Measurements from ENCODE around the gene HMCN1. TPM values are rescaled to one million over a fixed set of nuclear protein-coding genes. Genes with fewer than 3 reads are reported as not detected.

The HMCN1 gene
- total and polyA plus RNA-seq, 4 donors, result 10.6 to 20.0 (median 16.8) TPM

DNA sequence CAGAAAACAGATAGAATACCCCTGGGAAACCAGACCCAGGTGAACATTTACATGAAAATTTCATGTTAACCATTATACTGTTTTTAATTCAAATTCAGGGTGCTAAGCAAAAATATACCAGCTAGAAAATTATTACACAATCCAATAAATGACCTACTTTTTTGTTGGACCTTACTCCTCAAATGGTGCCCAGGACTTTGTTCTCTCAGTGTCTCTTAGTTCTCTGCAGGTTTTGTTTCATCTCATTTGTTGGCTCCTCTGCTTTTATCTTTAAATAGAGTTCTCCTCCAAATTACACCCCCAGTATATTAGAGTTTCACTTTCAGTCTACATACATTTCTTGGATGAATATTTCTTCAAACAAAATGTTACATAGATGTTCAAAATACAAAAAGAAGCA is 326.0 kb downstream of the HMCN1 start:
- H3K36me3 ChIP-seq (ENCODE audit: control insufficient read depth, insufficient read depth, low read length), result no peaks in the 10 kb centered on the region
- H3K27me3 ChIP-seq (ENCODE audit: control insufficient read depth, insufficient read depth, low read length), result no peaks in the 10 kb centered on the region
- no peak for DNase-seq (ENCODE audit: low read depth in 4 of 6, low spot score in 6 of 6)
- no peak overlapping the region for H3K27ac ChIP-seq (ENCODE audit: low read depth, low read length)
- H3K4me1 ChIP-seq (ENCODE audit: control insufficient read depth, insufficient read depth, low read length), result no peaks in the 10 kb centered on the region
- no peak overlapping the region for H3K4me3 ChIP-seq (ENCODE audit: low read depth, low read length)
- no peaks in the 10 kb centered on the region for H3K9me3 ChIP-seq (ENCODE audit: control insufficient read depth, insufficient read depth, low read length)

- no CpG with 5 or more reads among the region's 1 CpG for WGBS (ENCODE audit: insufficient coverage)
- Histone ChIP-seq H3K36me3 (ENCODE audit: control insufficient read depth, insufficient read depth, low read length) (no peaks in the 10 kb centered on the region), H3K27me3 (ENCODE audit: control insufficient read depth, insufficient read depth, low read length) (no peaks in the 10 kb centered on the region), H3K4me1 (ENCODE audit: control insufficient read depth, insufficient read depth, low read length) (no peaks in the 10 kb centered on the region), H3K4me3 (ENCODE audit: low read depth, low read length) (no peak overlapping the region), H3K27ac (ENCODE audit: low read depth, low read length) (no peak overlapping the region), H3K9me3 (ENCODE audit: control insufficient read depth, insufficient read depth, low read length) (no peaks in the 10 kb centered on the region)
- DNase-seq (ENCODE audit: low read depth in 4 of 6, low spot score in 6 of 6), result no peak
These were observed 329.0 kb downstream of the HMCN1 start for GRCh38 chr1:186063091-186063657.

DNA sequence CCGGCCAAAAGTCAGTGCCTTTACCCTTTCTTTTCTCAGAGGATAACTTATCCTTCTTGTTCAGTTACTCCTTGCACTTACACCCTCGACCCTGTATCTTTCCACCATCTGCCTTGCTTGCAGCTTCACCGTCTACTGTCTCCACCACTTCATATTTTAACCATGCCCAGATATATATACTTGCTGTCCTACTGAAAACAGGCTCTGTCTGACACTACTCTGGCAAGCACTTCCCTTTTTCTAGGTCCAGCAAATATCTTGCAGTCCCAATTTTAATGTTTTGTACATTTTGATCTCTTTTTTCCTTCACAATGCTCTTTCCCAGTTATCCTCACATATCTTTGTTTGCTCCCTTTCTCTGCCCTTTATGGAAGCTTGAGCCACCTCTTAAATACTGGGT is 332.2 kb downstream of the HMCN1 start:
- H3K4me3 ChIP-seq (ENCODE audit: low read depth, low read length), result no peak overlapping the region
- H3K9me3 ChIP-seq (ENCODE audit: control insufficient read depth, insufficient read depth, low read length), result no peaks in the 10 kb centered on the region
- H3K4me1 ChIP-seq (ENCODE audit: control insufficient read depth, insufficient read depth, low read length), result no peaks in the 10 kb centered on the region
- H3K27me3 ChIP-seq (ENCODE audit: control insufficient read depth, insufficient read depth, low read length), result no peaks in the 10 kb centered on the region
- H3K27ac ChIP-seq (ENCODE audit: low read depth, low read length), result no peak overlapping the region
- H3K36me3 ChIP-seq (ENCODE audit: control insufficient read depth, insufficient read depth, low read length), result no peaks in the 10 kb centered on the region
- no peak for DNase-seq (ENCODE audit: low read depth in 4 of 6, low spot score in 6 of 6)
- WGBS (ENCODE audit: insufficient coverage), result 85% methylated on average over 3 of the region's 3 CpGs

- 100% methylated on average over 1 of the region's 1 CpG for WGBS (ENCODE audit: insufficient coverage)
- no peaks in the 10 kb centered on the region for H3K27me3 ChIP-seq (ENCODE audit: control insufficient read depth, insufficient read depth, low read length)
These were observed 339.5 kb downstream of the HMCN1 start for GRCh38 chr1:186073697-186074096.

GRCh38 chr1:186076006-186076405 is 341.8 kb downstream of the HMCN1 start:
- peaks cover 3% of the 10 kb centered on the region for H3K36me3 ChIP-seq (ENCODE audit: control insufficient read depth, insufficient read depth, low read length)
- no peaks in the 10 kb centered on the region for H3K4me1 ChIP-seq (ENCODE audit: control insufficient read depth, insufficient read depth, low read length)
- peak in 2 of 6 donors; percentile 11 to 38 for DNase-seq (ENCODE audit: low read depth in 4 of 6, low spot score in 6 of 6)
- H3K27ac ChIP-seq (ENCODE audit: low read depth, low read length), result no peak overlapping the region
- H3K4me3 ChIP-seq (ENCODE audit: low read depth, low read length), result no peak overlapping the region
- no peaks in the 10 kb centered on the region for H3K9me3 ChIP-seq (ENCODE audit: control insufficient read depth, insufficient read depth, low read length)
- WGBS (ENCODE audit: insufficient coverage), result no CpG with 5 or more reads among the region's 4 CpGs
- H3K27me3 ChIP-seq (ENCODE audit: control insufficient read depth, insufficient read depth, low read length), result no peaks in the 10 kb centered on the region

More at GRCh38 chr1:186073697-186074096, 339.5 kb downstream of the HMCN1 start:
- H3K4me3 ChIP-seq (ENCODE audit: low read depth, low read length), result no peak overlapping the region
- no peaks in the 10 kb centered on the region for H3K4me1 ChIP-seq (ENCODE audit: control insufficient read depth, insufficient read depth, low read length)
- no peaks in the 10 kb centered on the region for H3K36me3 ChIP-seq (ENCODE audit: control insufficient read depth, insufficient read depth, low read length)
- DNase-seq (ENCODE audit: low read depth in 4 of 6, low spot score in 6 of 6), result no peak
- no peak overlapping the region for H3K27ac ChIP-seq (ENCODE audit: low read depth, low read length)
- H3K9me3 ChIP-seq (ENCODE audit: control insufficient read depth, insufficient read depth, low read length), result no peaks in the 10 kb centered on the region

DNA sequence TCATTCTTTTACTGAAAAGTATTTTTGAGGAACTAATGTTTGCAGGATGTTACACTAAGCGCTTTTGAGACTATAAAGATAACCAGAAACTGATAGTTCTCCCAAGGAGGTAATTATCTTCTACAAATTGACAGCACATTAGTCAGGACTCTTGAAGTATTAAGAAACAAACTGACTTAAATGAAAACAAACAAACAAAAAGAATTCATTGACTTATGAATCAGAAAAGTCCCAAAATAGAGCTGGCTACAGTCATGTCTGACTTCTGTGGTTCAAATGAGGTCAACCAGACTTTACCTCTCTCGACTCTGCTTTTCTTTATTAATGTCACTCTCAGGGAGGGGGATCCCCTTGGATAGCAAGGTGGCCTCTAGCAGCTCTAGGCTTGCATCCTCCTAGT is 344.1 kb downstream of the HMCN1 start:
- no peak for DNase-seq (ENCODE audit: low read depth in 4 of 6, low spot score in 6 of 6)
- no CpG with 5 or more reads among the region's 2 CpGs for WGBS (ENCODE audit: insufficient coverage)
- Histone ChIP-seq H3K27me3 (ENCODE audit: control insufficient read depth, insufficient read depth, low read length) (no peaks in the 10 kb centered on the region), H3K4me3 (ENCODE audit: low read depth, low read length) (no peak overlapping the region), H3K9me3 (ENCODE audit: control insufficient read depth, insufficient read depth, low read length) (no peaks in the 10 kb centered on the region), H3K36me3 (ENCODE audit: control insufficient read depth, insufficient read depth, low read length) (peaks cover 3% of the 10 kb centered on the region), H3K4me1 (ENCODE audit: control insufficient read depth, insufficient read depth, low read length) (no peaks in the 10 kb centered on the region), H3K27ac (ENCODE audit: low read depth, low read length) (no peak overlapping the region)

- H3K4me3 ChIP-seq (ENCODE audit: low read depth, low read length), result no peak overlapping the region
- H3K27ac ChIP-seq (ENCODE audit: low read depth, low read length), result no peak overlapping the region
- no peaks in the 10 kb centered on the region for H3K9me3 ChIP-seq (ENCODE audit: control insufficient read depth, insufficient read depth, low read length)
- no peaks in the 10 kb centered on the region for H3K4me1 ChIP-seq (ENCODE audit: control insufficient read depth, insufficient read depth, low read length)
- 79% methylated on average over 6 of the region's 7 CpGs for WGBS (ENCODE audit: insufficient coverage)
- no peak for DNase-seq (ENCODE audit: low read depth in 4 of 6, low spot score in 6 of 6)
- no peaks in the 10 kb centered on the region for H3K27me3 ChIP-seq (ENCODE audit: control insufficient read depth, insufficient read depth, low read length)
- H3K36me3 ChIP-seq (ENCODE audit: control insufficient read depth, insufficient read depth, low read length), result peaks cover 3% of the 10 kb centered on the region
These were observed 345.0 kb downstream of the HMCN1 start for GRCh38 chr1:186079084-186079684.

DNA sequence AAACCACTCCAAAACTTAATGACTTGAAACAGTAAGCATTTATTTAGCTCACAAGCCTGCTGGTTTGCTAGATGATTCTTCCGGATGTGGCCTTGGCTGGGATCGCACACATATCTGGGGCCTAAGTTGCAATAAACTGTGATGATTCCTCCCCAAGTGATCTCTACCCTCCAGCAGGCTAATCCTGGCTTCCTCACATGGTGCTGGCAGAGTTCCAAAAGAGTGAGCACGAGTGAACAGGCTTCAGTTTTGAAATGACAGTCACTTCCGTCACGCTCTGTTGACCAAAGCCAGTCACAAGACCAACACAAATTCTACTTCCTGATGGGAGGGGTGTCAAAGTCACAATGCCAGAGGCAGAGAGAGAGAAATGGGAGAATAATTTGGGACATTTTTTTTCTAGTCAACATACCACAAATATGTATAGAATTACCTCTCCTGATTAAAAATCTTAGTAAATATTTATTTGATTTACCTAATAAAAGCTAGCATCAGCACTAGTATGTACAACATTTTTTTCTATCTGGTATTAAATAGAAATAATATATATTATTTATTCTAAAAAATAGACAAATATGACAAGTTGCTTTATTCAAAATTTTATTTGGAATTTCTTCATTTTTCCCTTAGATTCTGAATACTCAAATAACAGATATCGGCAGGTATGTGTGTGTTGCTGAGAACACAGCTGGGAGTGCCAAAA is 348.2 kb downstream of the HMCN1 start:
- peaks cover 3% of the 10 kb centered on the region for H3K36me3 ChIP-seq (ENCODE audit: control insufficient read depth, insufficient read depth, low read length)
- DNase-seq (ENCODE audit: low read depth in 4 of 6, low spot score in 6 of 6), result peak in 4 of 6 donors; percentile 28 to 88 (median 54)
- WGBS (ENCODE audit: insufficient coverage), result 55% methylated on average over 2 of the region's 6 CpGs

DNA sequence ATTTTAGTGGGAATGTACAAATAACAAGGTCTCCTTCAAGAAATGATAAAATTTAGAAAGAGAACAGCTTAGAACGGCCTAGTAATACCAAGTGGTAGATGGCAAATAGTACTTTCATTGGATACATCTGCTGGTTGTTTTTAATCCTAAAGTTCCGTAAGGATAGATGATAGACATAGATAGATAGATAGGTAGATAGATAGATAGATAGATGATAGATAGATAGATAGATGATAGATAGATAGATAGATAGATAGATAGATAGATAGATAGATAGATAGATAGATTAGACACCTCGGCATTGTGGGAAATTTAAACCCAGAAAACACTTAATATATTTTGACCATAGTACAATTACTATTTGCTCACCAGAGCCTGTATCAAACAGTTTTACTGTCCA is 352.4 kb downstream of the HMCN1 start:
- Histone ChIP-seq H3K27me3 (ENCODE audit: control insufficient read depth, insufficient read depth, low read length) (no peaks in the 10 kb centered on the region), H3K27ac (ENCODE audit: low read depth, low read length) (no peak overlapping the region), H3K9me3 (ENCODE audit: control insufficient read depth, insufficient read depth, low read length) (no peaks in the 10 kb centered on the region), H3K4me1 (ENCODE audit: control insufficient read depth, insufficient read depth, low read length) (no peaks in the 10 kb centered on the region), H3K36me3 (ENCODE audit: control insufficient read depth, insufficient read depth, low read length) (no peaks in the 10 kb centered on the region), H3K4me3 (ENCODE audit: low read depth, low read length) (no peak overlapping the region)
- no peak for DNase-seq (ENCODE audit: low read depth in 4 of 6, low spot score in 6 of 6)
- WGBS (ENCODE audit: insufficient coverage), result 90% methylated on average over 2 of the region's 3 CpGs

More for the DNA sequence above, 348.2 kb downstream of the HMCN1 start:
- Histone ChIP-seq H3K27ac (ENCODE audit: low read depth, low read length) (no peak overlapping the region), H3K9me3 (ENCODE audit: control insufficient read depth, insufficient read depth, low read length) (no peaks in the 10 kb centered on the region), H3K4me1 (ENCODE audit: control insufficient read depth, insufficient read depth, low read length) (no peaks in the 10 kb centered on the region), H3K27me3 (ENCODE audit: control insufficient read depth, insufficient read depth, low read length) (no peaks in the 10 kb centered on the region), H3K4me3 (ENCODE audit: low read depth, low read length) (no peak overlapping the region)

DNA sequence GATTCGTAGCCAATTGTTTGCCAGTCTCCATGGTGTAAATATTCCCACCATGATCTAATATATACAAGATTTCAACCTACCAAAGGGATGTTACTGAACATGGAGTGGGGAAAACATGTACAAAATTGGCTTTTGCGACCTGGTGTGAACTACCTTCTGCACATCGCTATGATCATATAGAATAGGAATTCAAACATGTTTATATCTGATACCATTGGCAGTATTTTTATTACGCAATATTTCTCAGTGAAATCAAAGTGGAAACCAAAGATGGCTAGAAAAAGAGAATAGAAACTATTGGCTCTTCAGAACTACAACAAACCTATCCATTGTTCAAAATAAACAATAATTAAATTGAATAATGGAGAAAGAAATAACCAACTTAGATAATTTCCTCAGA is 355.7 kb downstream of the HMCN1 start:
- Histone ChIP-seq H3K9me3 (ENCODE audit: control insufficient read depth, insufficient read depth, low read length) (no peaks in the 10 kb centered on the region), H3K4me3 (ENCODE audit: low read depth, low read length) (no peak overlapping the region), H3K36me3 (ENCODE audit: control insufficient read depth, insufficient read depth, low read length) (no peaks in the 10 kb centered on the region), H3K27ac (ENCODE audit: low read depth, low read length) (no peak overlapping the region), H3K4me1 (ENCODE audit: control insufficient read depth, insufficient read depth, low read length) (no peaks in the 10 kb centered on the region), H3K27me3 (ENCODE audit: control insufficient read depth, insufficient read depth, low read length) (no peaks in the 10 kb centered on the region)
- no CpG with 5 or more reads among the region's 4 CpGs for WGBS (ENCODE audit: insufficient coverage)
- no peak for DNase-seq (ENCODE audit: low read depth in 4 of 6, low spot score in 6 of 6)

All from spinal cord (tissue), 10 donors.